H9 (cell line): Measurements from ENCODE around the gene EXPH5. TPM values are rescaled to one million over a fixed set of nuclear protein-coding genes. Genes with fewer than 3 reads are reported as not detected.
"Not testable (repeated sequence)": the region's sequence is repeated elsewhere in the genome, so short reads cannot be mapped to it uniquely, and the experiment has no call there.

Experiments
- DNase-seq: peaks from one replicate; pipeline ENCODE4 v3.0.0-alpha.2; 2017
- H2AFZ ChIP-seq: one replicate; pipeline ENCODE4 v1.6.1; 2013; ENCODE audit warnings: mild to moderate bottlenecking, low read length, control low read depth, moderate library complexity
- H2AK5ac ChIP-seq: 2 replicates; pipeline ENCODE4 v1.6.1; 2013; ENCODE audit warnings: low read length, control low read depth, mixed read lengths; ENCODE audit not compliant: insufficient read length
- H2BK120ac ChIP-seq: one replicate; pipeline ENCODE4 v1.6.1; 2013; ENCODE audit warnings: low read depth, mild to moderate bottlenecking, low read length, control low read depth, inconsistent platforms; ENCODE audit not compliant: poor library complexity, severe bottlenecking
- H2BK12ac ChIP-seq: 2 replicates; pipeline ENCODE4 v1.6.1; 2013; ENCODE audit warnings: low read length, control low read depth, mixed read lengths, low read depth; ENCODE audit not compliant: insufficient read length
- H2BK15ac ChIP-seq: 2 replicates; pipeline ENCODE4 v1.6.1; 2013; ENCODE audit warnings: low read depth, low read length, control low read depth
- H2BK20ac ChIP-seq: one replicate; pipeline ENCODE4 v1.6.1; 2013; ENCODE audit warnings: low read depth, mild to moderate bottlenecking, low read length, control low read depth, inconsistent platforms; ENCODE audit not compliant: poor library complexity, severe bottlenecking
- H2BK5ac ChIP-seq: 2 replicates; pipeline ENCODE4 v1.6.1; 2013; ENCODE audit warnings: low read length, control low read depth, mixed read lengths; ENCODE audit not compliant: insufficient read length
- H3K14ac ChIP-seq: 2 replicates; pipeline ENCODE4 v1.6.1; 2013; ENCODE audit warnings: low read length, control low read depth; ENCODE audit not compliant: insufficient read depth
- H3K18ac ChIP-seq: 2 replicates; pipeline ENCODE4 v1.6.1; 2013; ENCODE audit warnings: low read depth, mild to moderate bottlenecking, mixed read lengths, low read length, control low read depth; ENCODE audit not compliant: insufficient read length
- H3K23ac ChIP-seq: 2 replicates; pipeline ENCODE4 v1.6.1; 2013; ENCODE audit warnings: low read length, control low read depth, mixed read lengths, low read depth; ENCODE audit not compliant: insufficient read length
- H3K23me2 ChIP-seq: 2 replicates; pipeline ENCODE4 v1.6.1; 2013; ENCODE audit warnings: low read depth, mild to moderate bottlenecking, mixed read lengths, low read length, control low read depth; ENCODE audit not compliant: insufficient read length, poor library complexity, severe bottlenecking
- H3K27ac ChIP-seq: 2 replicates; pipeline ENCODE4 v1.5.1; 2013; ENCODE audit warnings: low read length, control low read depth, mixed read lengths, low read depth; ENCODE audit not compliant: insufficient read length
- H3K27me3 ChIP-seq: 2 replicates; pipeline ENCODE4 v1.6.1; 2013; ENCODE audit warnings: low read length, control low read depth, inconsistent platforms; ENCODE audit not compliant: insufficient read depth
- H3K4ac ChIP-seq: 2 replicates; pipeline ENCODE4 v1.6.1; 2013; ENCODE audit warnings: low read depth, mild to moderate bottlenecking, control low read depth, inconsistent platforms, low read length, moderate library complexity
- H3K4me1 ChIP-seq: 2 replicates; pipeline ENCODE4 v1.6.1; 2013; ENCODE audit warnings: low read length, control low read depth, inconsistent platforms; ENCODE audit not compliant: insufficient read depth
- H3K4me2 ChIP-seq: 2 replicates; pipeline ENCODE4 v1.6.1; 2013; ENCODE audit warnings: low read length, control low read depth, mixed read lengths; ENCODE audit not compliant: insufficient read length, insufficient read depth
- H3K56ac ChIP-seq: 2 replicates; pipeline ENCODE4 v1.6.1; 2013; ENCODE audit warnings: low read depth, mild to moderate bottlenecking, mixed read lengths, low read length, control low read depth; ENCODE audit not compliant: insufficient read length
- H3K79me1 ChIP-seq: 2 replicates; pipeline ENCODE4 v1.6.1; 2013; ENCODE audit warnings: low read depth, mild to moderate bottlenecking, moderate library complexity, low read length, control low read depth, inconsistent platforms; ENCODE audit not compliant: insufficient read depth, poor library complexity, severe bottlenecking
- H3K79me2 ChIP-seq: 2 replicates; pipeline ENCODE4 v1.6.1; 2013; ENCODE audit warnings: low read length, control low read depth, inconsistent platforms; ENCODE audit not compliant: insufficient read depth
- H3K9ac ChIP-seq: 2 replicates; pipeline ENCODE4 v1.6.1; 2013; ENCODE audit warnings: low read length, control low read depth, mixed read lengths; ENCODE audit not compliant: insufficient read length; ENCODE audit errors: extremely low read depth
- H3K9me3 ChIP-seq: one replicate; pipeline ENCODE4 v1.6.1; 2013; ENCODE audit warnings: low read depth, low read length, inconsistent platforms; ENCODE audit not compliant: control insufficient read depth
- H3T11ph ChIP-seq: one replicate; pipeline ENCODE4 v1.6.1; 2013; ENCODE audit warnings: mild to moderate bottlenecking, low read length, control low read depth, inconsistent platforms
- H4K20me1 ChIP-seq: one replicate; pipeline ENCODE4 v1.6.1; 2013; ENCODE audit not compliant: control insufficient read depth, insufficient read length, insufficient read depth
- H4K5ac ChIP-seq: 2 replicates; pipeline ENCODE4 v1.6.1; 2013; ENCODE audit warnings: low read depth, mild to moderate bottlenecking, mixed read lengths, low read length, control low read depth; ENCODE audit not compliant: insufficient read length
- H4K8ac ChIP-seq: replicated peaks from 2 replicates; pipeline ENCODE4 v1.6.1; 2013; ENCODE audit warnings: low read length, control low read depth, mixed read lengths, low read depth; ENCODE audit not compliant: insufficient read length
- H4K91ac ChIP-seq: 2 replicates; pipeline ENCODE4 v1.6.1; 2013; ENCODE audit warnings: low read depth, mild to moderate bottlenecking, moderate library complexity, mixed read lengths, low read length, control low read depth; ENCODE audit not compliant: insufficient read length
- H3K27ac Mint-ChIP-seq, 3 experiments: 2 replicates in 2 of 3; 3 replicates in 1 of 3; pipeline ENCODE4 v1.8.0; 2020 to 2021; ENCODE audit warnings: mixed read lengths in 3 of 3, mild to moderate bottlenecking in 1 of 3, moderate library complexity in 1 of 3
- H3K27me3 Mint-ChIP-seq: 2 replicates; pipeline ENCODE4 v1.8.0; 2021; ENCODE audit warnings: low read depth, mild to moderate bottlenecking, moderate library complexity, mixed read lengths
- H3K36me3 Mint-ChIP-seq, 3 experiments: 2 replicates in 2 of 3; 3 replicates in 1 of 3; pipeline ENCODE4 v1.8.0; 2020 to 2021; ENCODE audit warnings: low read depth in 3 of 3, mixed read lengths in 3 of 3; ENCODE audit not compliant: insufficient read depth in 1 of 3
- H3K4me1 Mint-ChIP-seq, 2 experiments: 2 replicates each; pipeline ENCODE4 v1.8.0; 2020; ENCODE audit warnings: mixed read lengths in 2 of 2
- H3K4me3 Mint-ChIP-seq, 2 experiments: 2 replicates in 1 of 2; 3 replicates in 1 of 2; pipeline ENCODE4 v1.8.0; 2020 to 2021; ENCODE audit warnings: mild to moderate bottlenecking in 2 of 2, mixed read lengths in 2 of 2, moderate library complexity in 1 of 2
- H3K9me3 Mint-ChIP-seq, 2 experiments: 2 replicates in 1 of 2; 3 replicates in 1 of 2; pipeline ENCODE4 v1.8.0; 2020; ENCODE audit warnings: mild to moderate bottlenecking in 2 of 2, mixed read lengths in 2 of 2, moderate library complexity in 1 of 2
- CTCF ChIP-seq: fragments of 200-600 bp; sonication (generic); conservative IDR thresholded peaks from 3 replicates; pipeline ENCODE4 v1.8.0; 2021; ENCODE audit warnings: antibody characterized with exemption, mild to moderate bottlenecking
- WGBS: extraction: QIAGEN DNeasy Blood & Tissue Kit; methylation state at CpG from one replicate; pipeline ENCODE4 v1.1.7; 2013; ENCODE audit warnings: missing lambda C conversion rate, low lambda C conversion rate, mixed read lengths; ENCODE audit not compliant: insufficient read length; ENCODE audit errors: extremely low coverage; 5-methylcytosine and 5-hydroxymethylcytosine counted together
- total RNA-seq: library from RNA; stranded (reverse); gene quantifications from 2 replicates; pipeline ENCODE4 v1.2.1, GENCODE V29; 2021

The EXPH5 gene
- total RNA-seq, 1 experiment from 2014 or later: 3.1 TPM

- no peak for TF ChIP-seq CTCF
- Histone ChIP-seq H3K79me2 (no peaks in the 10 kb centered on the region), H2AFZ (no peak overlapping the region), H4K20me1 (no peaks in the 10 kb centered on the region), H4K8ac (no peak overlapping the region), H4K91ac (no peak overlapping the region), H3K56ac (no peak overlapping the region), H2BK15ac (no peak overlapping the region), H3K27me3 (no peaks in the 10 kb centered on the region), H2BK120ac (no peak overlapping the region), H3K79me1 (no peaks in the 10 kb centered on the region), H3K23ac (no peak overlapping the region), H2AK5ac (no peak overlapping the region), H3K18ac (no peak overlapping the region), H3K14ac (no peak overlapping the region), H3K27ac (no peak overlapping the region), H3K4me2 (no peak overlapping the region), H2BK20ac (no peak overlapping the region), H3K23me2 (no peaks in the 10 kb centered on the region), H3K9ac (no peak overlapping the region), H3K4me1 (no peaks in the 10 kb centered on the region), H3K9me3 (no peaks in the 10 kb centered on the region), H3K4ac (no peak overlapping the region), H3T11ph (no peak overlapping the region), H2BK5ac (no peak overlapping the region), H4K5ac (no peak overlapping the region), H2BK12ac (no peak overlapping the region)
- Mint-ChIP-seq H3K27ac (no peak overlapping the region), H3K27me3 (peaks cover 4% of the 10 kb centered on the region; the same call in 1 of the 2 replicates), H3K4me3 (no peak overlapping the region), H3K9me3 (no peaks in the 10 kb centered on the region), H3K36me3 (no peaks in the 10 kb centered on the region), H3K4me1 (peaks cover 5 to 7% of the 10 kb centered on the region in 2 experiments; a peak in 3 of 4 replicates)
- no CpG with 5 or more reads among the region's 3 CpGs for WGBS
- no peak for DNase-seq
Measured at GRCh38 chr11:108586600-108586999, 7.0 kb downstream of the EXPH5 start.

- not testable (repeated sequence) for H3K4me2 ChIP-seq, H2BK12ac ChIP-seq, H4K91ac ChIP-seq, H3K79me2 ChIP-seq, H3K36me3 Mint-ChIP-seq, H3K56ac ChIP-seq, H3K14ac ChIP-seq, H3K79me1 ChIP-seq, H4K20me1 ChIP-seq, H3K4ac ChIP-seq, H4K8ac ChIP-seq, H4K5ac ChIP-seq, H3K9me3 Mint-ChIP-seq, H3K18ac ChIP-seq, H2BK120ac ChIP-seq, H3K23ac ChIP-seq, H2BK5ac ChIP-seq, H2AK5ac ChIP-seq, DNase-seq, H3K23me2 ChIP-seq, H2BK15ac ChIP-seq, H3K27me3 Mint-ChIP-seq, H3K4me1 ChIP-seq, H3K9ac ChIP-seq, H3K9me3 ChIP-seq, H3T11ph ChIP-seq, H3K27me3 ChIP-seq, H2BK20ac ChIP-seq, H3K4me3 Mint-ChIP-seq, H3K27ac ChIP-seq, H2AFZ ChIP-seq, H3K27ac Mint-ChIP-seq, H3K4me1 Mint-ChIP-seq
- no CpG with 5 or more reads among the region's 4 CpGs for WGBS
Measured at GRCh38 chr11:108586185-108586584, 7.4 kb downstream of the EXPH5 start.
